Endothelial cell of umbilical vein (primary cell): ENCODE data around the gene GRM7. TPM values are rescaled to one million over a fixed set of nuclear protein-coding genes. Genes with fewer than 3 reads are reported as not detected.

Experiments used
- BruUV-seq: library from RNA; stranded (reverse); fragments of 400-500 nt; replicated peaks from 2 replicates; lab custom pipeline; 2021; lab: Mats Ljungman, UMichigan
- CTCF ChIA-PET: fragments of 300-600, 350-600 bp; sonication (Branson Sonifier 250); formaldehyde crosslinking; loops from one replicate; lab custom pipeline; 2021; ENCODE audit warnings: antibody characterized with exemption, inconsistent platforms; lab: Charles Lee
- POLR2A ChIA-PET: fragments of 300-600, 350-600 bp; sonication (Branson Sonifier 250); formaldehyde crosslinking; loops from one replicate; lab custom pipeline; 2021; ENCODE audit warnings: antibody characterized with exemption, inconsistent platforms; lab: Charles Lee
- DNase-seq: peaks from one replicate; pipeline ENCODE4 v3.0.0-alpha.2; 2011; ENCODE audit warnings: low read depth, low spot score
- FAIRE-seq: peaks from 2 replicates; lab custom pipeline; 2011; peaks lifted over from hg19 to GRCh38; lab: Jason Lieb, UNC
- H2AFZ ChIP-seq: 2 replicates; pipeline ENCODE4 v1.6.0; 2012; ENCODE audit warnings: low read depth, low read length, control low read depth, inconsistent platforms
- H3K27ac ChIP-seq: 2 replicates; pipeline ENCODE4 v1.5.1; 2011; ENCODE audit warnings: low read depth, mild to moderate bottlenecking, control low read depth, low read length, moderate library complexity; ENCODE audit not compliant: insufficient read depth
- H3K27me3 ChIP-seq, 2 experiments: 2 replicates each; pipeline versions ENCODE4 v1.6.0 to v1.6.1; 2011; ENCODE audit warnings: low read length in 2 of 2, mixed read lengths in 1 of 2; ENCODE audit not compliant: control insufficient read depth in 2 of 2, insufficient read depth in 2 of 2
- H3K36me3 ChIP-seq, 2 experiments: 2 replicates in 1 of 2; 3 replicates in 1 of 2; pipeline ENCODE4 v1.5.1; 2011; ENCODE audit warnings: low read length in 2 of 2, mild to moderate bottlenecking in 1 of 2, moderate library complexity in 1 of 2; ENCODE audit not compliant: control insufficient read depth in 2 of 2, insufficient read depth in 2 of 2; ENCODE audit errors: extremely low read depth in 1 of 2
- H3K4me1 ChIP-seq: 3 replicates; pipeline ENCODE4 v1.5.1; 2011; ENCODE audit warnings: mild to moderate bottlenecking, low read length; ENCODE audit not compliant: control insufficient read depth, insufficient read depth; ENCODE audit errors: extremely low read depth
- H3K4me2 ChIP-seq: 2 replicates; pipeline ENCODE4 v1.6.1; 2011; ENCODE audit warnings: low read length, control low read depth, mixed read lengths; ENCODE audit not compliant: insufficient read depth
- H3K4me3 ChIP-seq, 3 experiments: fragments of 200-600 bp in 1 of 3; sonication (generic), shearing (Covaris generic) in 1 of 3; replicated peaks in 1 of 3; 2 replicates each; pipeline ENCODE4 v1.5.1; 2011 to 2016; ENCODE audit warnings: control low read depth in 3 of 3, low read length in 3 of 3, mild to moderate bottlenecking in 2 of 3, inconsistent platforms in 1 of 3, low read depth in 1 of 3, moderate library complexity in 1 of 3; ENCODE audit not compliant: insufficient read depth in 1 of 3
- H3K79me2 ChIP-seq: 2 replicates; pipeline ENCODE4 v1.6.0; 2012; ENCODE audit warnings: low read length, inconsistent platforms; ENCODE audit not compliant: control insufficient read depth, insufficient read depth
- H3K9ac ChIP-seq: replicated peaks from 2 replicates; pipeline ENCODE3; 2011; ENCODE audit warnings: low read length, control low read depth; ENCODE audit not compliant: insufficient read depth; ENCODE audit errors: extremely low read depth
- H3K9me1 ChIP-seq: replicated peaks from 3 replicates; pipeline ENCODE4 v1.6.0; 2011; ENCODE audit warnings: mild to moderate bottlenecking, low read length; ENCODE audit not compliant: control insufficient read depth, insufficient read depth; ENCODE audit errors: extremely low read depth
- H3K9me3 ChIP-seq: replicated peaks from 2 replicates; pipeline ENCODE4 v1.5.1; 2012; ENCODE audit warnings: low read length, inconsistent platforms; ENCODE audit not compliant: control insufficient read depth, insufficient read depth
- H4K20me1 ChIP-seq: replicated peaks from 2 replicates; pipeline ENCODE3; 2011; ENCODE audit warnings: mild to moderate bottlenecking, low read length; ENCODE audit not compliant: control insufficient read depth, insufficient read depth; ENCODE audit errors: extremely low read depth
- EZH2 ChIP-seq: IDR thresholded peaks from 2 replicates; pipeline ENCODE4 v1.6.1; 2012; ENCODE audit warnings: borderline replicate concordance, low read depth, mild to moderate bottlenecking, moderate library complexity, low read length, inconsistent platforms; ENCODE audit not compliant: severe bottlenecking
- FOS ChIP-seq: IDR thresholded peaks from 2 replicates; pipeline ENCODE4 v1.6.1; 2011; ENCODE audit warnings: mild to moderate bottlenecking, low read length, moderate library complexity, borderline replicate concordance; ENCODE audit not compliant: insufficient read depth
- GATA2 ChIP-seq: IDR thresholded peaks from 2 replicates; pipeline ENCODE4 v1.7.0; 2011; ENCODE audit warnings: low read depth, mild to moderate bottlenecking, moderate library complexity, mixed read lengths, low read length; ENCODE audit not compliant: insufficient read length, insufficient read depth
- JUN ChIP-seq: IDR thresholded peaks from 2 replicates; pipeline ENCODE4 v1.6.1; 2011; ENCODE audit warnings: borderline replicate concordance, low read depth; ENCODE audit not compliant: insufficient read length, insufficient read depth
- MYC ChIP-seq: IDR thresholded peaks from one replicate; pipeline ENCODE4 v1.6.1; 2011; ENCODE audit warnings: mild to moderate bottlenecking, low read depth, low read length
- POLR2A ChIP-seq: IDR thresholded peaks from 2 replicates; pipeline ENCODE4 v1.6.1; 2012; ENCODE audit warnings: low read depth, mild to moderate bottlenecking, control low read depth, low read length
- POLR2AphosphoS5 ChIP-seq: IDR thresholded peaks from 2 replicates; pipeline ENCODE4 v1.6.1; 2012; ENCODE audit warnings: low read depth, mild to moderate bottlenecking, control low read depth, low read length, moderate library complexity; ENCODE audit not compliant: insufficient read depth
- dilution Hi-C: fragments of 300-500 bp; cut with MboI; formaldehyde crosslinking; loops from one replicate; pipeline ENCODE4 v1.15.0; 2019; ENCODE audit warnings: low sequenced_read_pairs; ENCODE audit not compliant: extremely low pct_ligation_motif_present
- intact Hi-C: fragments of 100-400 bp; cut with micrococcal nuclease; formaldehyde crosslinking; loops from one replicate; pipeline ENCODE4 v1.10.0; 2022
- polyA plus RNA-seq, 4 experiments: library from polyadenylated mRNA; depleted of rRNA in 3 of 4; stranded (reverse) in 3 of 4; unstranded in 1 of 4; fragments of >200 nt; gene quantifications; 2 replicates each; pipeline versions ENCODE4 v1.2.1 to v1.2.3, GENCODE V29; 2011 to 2012; ENCODE audit warnings: missing spikeins in 1 of 4
- total RNA-seq: library from RNA; stranded (reverse); gene quantifications from 2 replicates; pipeline ENCODE4 v1.2.3, GENCODE V29; 2021
- TF ChIP-seq, protein P1 (sequence below), 2 donors: IDR thresholded peaks; 1 replicate in 1 of 2; 2 replicates in 1 of 2; pipeline ENCODE4 v1.5.1; 2011; ENCODE audit warnings: low read length in 2 of 2, mild to moderate bottlenecking in 2 of 2, moderate library complexity in 2 of 2, control low read depth in 1 of 2, inconsistent platforms in 1 of 2, low read depth in 1 of 2; ENCODE audit not compliant: insufficient read depth in 1 of 2; ENCODE audit errors: extremely low read depth in 1 of 2
- TF ChIP-seq, protein P2 (sequence below): IDR thresholded peaks from 2 replicates; pipeline ENCODE4 v1.6.1; 2011; ENCODE audit not compliant: insufficient read depth, insufficient read length

The GRM7 gene
- total and polyA plus RNA-seq, 2 donors (not counting 3 experiments of a cell fraction or from before 2014, with no cell fraction given): 0.12 TPM; not detected in 1

DNA sequence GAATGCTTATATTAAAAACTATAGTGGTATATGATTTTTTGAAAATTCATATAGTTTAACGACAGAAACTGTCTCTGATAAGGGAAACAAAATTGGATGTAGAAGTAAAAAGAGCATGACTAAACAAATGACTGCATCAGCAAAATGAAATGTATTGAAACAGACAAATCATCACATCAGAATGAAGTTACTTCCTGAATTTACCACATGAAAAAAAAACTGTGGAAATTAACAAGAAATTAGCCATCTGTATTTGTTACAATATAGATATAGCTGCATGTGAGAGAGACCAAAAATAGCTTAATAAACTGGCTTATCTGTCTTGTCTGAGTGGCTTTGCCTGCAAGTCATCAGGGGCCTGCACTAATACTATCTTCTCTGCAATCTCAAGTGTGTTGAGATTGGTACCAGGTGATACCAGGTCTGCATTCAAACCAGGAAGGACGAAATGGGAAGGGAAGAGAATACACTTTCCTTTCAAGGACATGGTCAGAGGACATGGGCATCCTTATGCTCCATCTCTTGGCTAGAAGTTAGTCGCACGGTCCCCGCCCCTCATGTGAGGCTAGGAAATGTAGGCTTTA lies 388.7 kb downstream of the GRM7 start:
- no peaks in the 10 kb centered on the region for H3K79me2 ChIP-seq
- no peak overlapping the region for H3K4me2 ChIP-seq
- H3K36me3 ChIP-seq: no peaks in the 10 kb centered on the region
- H3K9me1 ChIP-seq: no peaks in the 10 kb centered on the region
- H3K27ac ChIP-seq: no peak overlapping the region
- FAIRE-seq (no peak), DNase-seq (no peak)
- no peaks in the 10 kb centered on the region for H3K27me3 ChIP-seq
- no peaks in the 10 kb centered on the region for H3K4me1 ChIP-seq
- ChIA-PET CTCF (no interaction called here), POLR2A (no interaction called here)
- no peak overlapping the region for H3K9ac ChIP-seq
- H2AFZ ChIP-seq: no peak overlapping the region
- TF ChIP-seq EZH2: no peak
- no peak for TF ChIP-seq POLR2A
- TF ChIP-seq, protein P1, sequence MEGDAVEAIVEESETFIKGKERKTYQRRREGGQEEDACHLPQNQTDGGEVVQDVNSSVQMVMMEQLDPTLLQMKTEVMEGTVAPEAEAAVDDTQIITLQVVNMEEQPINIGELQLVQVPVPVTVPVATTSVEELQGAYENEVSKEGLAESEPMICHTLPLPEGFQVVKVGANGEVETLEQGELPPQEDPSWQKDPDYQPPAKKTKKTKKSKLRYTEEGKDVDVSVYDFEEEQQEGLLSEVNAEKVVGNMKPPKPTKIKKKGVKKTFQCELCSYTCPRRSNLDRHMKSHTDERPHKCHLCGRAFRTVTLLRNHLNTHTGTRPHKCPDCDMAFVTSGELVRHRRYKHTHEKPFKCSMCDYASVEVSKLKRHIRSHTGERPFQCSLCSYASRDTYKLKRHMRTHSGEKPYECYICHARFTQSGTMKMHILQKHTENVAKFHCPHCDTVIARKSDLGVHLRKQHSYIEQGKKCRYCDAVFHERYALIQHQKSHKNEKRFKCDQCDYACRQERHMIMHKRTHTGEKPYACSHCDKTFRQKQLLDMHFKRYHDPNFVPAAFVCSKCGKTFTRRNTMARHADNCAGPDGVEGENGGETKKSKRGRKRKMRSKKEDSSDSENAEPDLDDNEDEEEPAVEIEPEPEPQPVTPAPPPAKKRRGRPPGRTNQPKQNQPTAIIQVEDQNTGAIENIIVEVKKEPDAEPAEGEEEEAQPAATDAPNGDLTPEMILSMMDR (IDR thresholded peaks at IDR 0.05; ENCODE audit: extremely low read depth in 1 of 2, insufficient read depth in 1 of 2, low read depth in 1 of 2, low read length in 2 of 2): no peak
- TF ChIP-seq FOS: no peak
- no peak for TF ChIP-seq MYC
- no peak for TF ChIP-seq JUN
- no peak for TF ChIP-seq POLR2AphosphoS5
- TF ChIP-seq, protein P2, sequence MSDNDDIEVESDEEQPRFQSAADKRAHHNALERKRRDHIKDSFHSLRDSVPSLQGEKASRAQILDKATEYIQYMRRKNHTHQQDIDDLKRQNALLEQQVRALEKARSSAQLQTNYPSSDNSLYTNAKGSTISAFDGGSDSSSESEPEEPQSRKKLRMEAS: no peak
- no peak for TF ChIP-seq GATA2
- H3K4me3 ChIP-seq: no peak overlapping the region
- no peaks in the 10 kb centered on the region for H3K9me3 ChIP-seq
- dilution Hi-C loops: no loop called here
- BruUV-seq: no TSS peak
- no peaks in the 10 kb centered on the region for H4K20me1 ChIP-seq
- intact Hi-C loops: no loop called here
